ENCODE results near the gene TXNDC5. TPM values are rescaled to one million over a fixed set of nuclear protein-coding genes. Genes with fewer than 3 reads are reported as not detected.

Gene TXNDC5
- total and polyA plus RNA-seq, 2 experiments from 2014 or later: 42.9 to 210 TPM

DNA sequence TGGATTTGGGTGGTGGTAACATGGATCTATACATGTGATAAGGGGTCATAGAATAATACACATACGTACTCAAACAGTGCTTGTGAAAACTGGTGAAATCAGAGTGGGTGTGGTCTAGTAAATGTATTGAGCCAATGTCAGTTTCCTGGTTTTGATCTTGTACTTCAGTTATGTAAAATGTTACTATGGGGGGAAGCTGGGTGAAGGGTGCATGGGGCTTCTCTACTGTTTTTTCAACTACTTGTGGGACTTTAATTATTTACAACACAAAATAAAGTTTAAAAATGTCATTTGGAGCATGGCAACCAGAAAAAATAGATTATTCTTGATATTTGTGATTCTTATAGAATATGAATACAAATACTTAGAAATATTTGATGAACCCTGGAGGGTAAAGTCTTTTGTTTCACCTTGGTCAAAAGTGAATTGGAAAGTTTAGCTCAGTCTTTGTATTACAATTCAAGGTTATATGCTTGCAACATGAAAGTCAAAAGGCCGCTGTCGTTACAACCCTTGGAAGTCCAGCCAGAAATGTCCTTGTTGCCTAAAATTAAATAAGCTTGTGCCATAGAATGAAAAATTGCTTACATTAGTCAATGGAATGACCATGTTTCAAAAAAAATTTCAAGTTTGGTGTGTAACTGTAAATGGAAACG, 74.1 kb downstream of the TXNDC5 start (continued):
- TF ChIP-seq EZH2phosphoT487 (IDR thresholded peaks at IDR 0.05; ENCODE audit: unreplicated experiment): no peak
- no peak for TF ChIP-seq CREB1 (CRISPR knock-in tag; IDR thresholded peaks at IDR 0.05; ENCODE audit: low read depth)
- no peak for TF ChIP-seq NANOG (IDR thresholded peaks at IDR 0.05; ENCODE audit: borderline replicate concordance)

- H3F3A ChIP-seq (replicated peaks; ENCODE audit: low read depth): no peaks in the 10 kb centered on the region
- ATAC-seq: no peak
- H3K9me2 ChIP-seq (ENCODE audit: insufficient read depth): 0 out of 2 replicates have a peak, but pooled peaks cover 10% of the 10 kb centered on the region
- H3K4me1 ChIP-seq (ENCODE audit: insufficient read depth): peaks cover 5% of the 10 kb centered on the region; the same call in 1 of the 2 replicates
- no peak overlapping the region for H2AFZ ChIP-seq
- H4K20me1 ChIP-seq (replicated peaks; ENCODE audit: insufficient read depth): no peaks in the 10 kb centered on the region
- H3K27me3 ChIP-seq (ENCODE audit: insufficient read depth): no peaks in the 10 kb centered on the region
- no peaks in the 10 kb centered on the region for H3K36me3 ChIP-seq (ENCODE audit: insufficient read depth)
- Mint-ChIP-seq H3K9me3 (no peaks in the 10 kb centered on the region; the same call in 1 of the 3 replicates), H3K27ac (no peak overlapping the region), H3K4me3 (no peak overlapping the region), H3K36me3 (ENCODE audit: low read depth) (no peaks in the 10 kb centered on the region; the same call in 2 of the 3 replicates), H3K27me3 (ENCODE audit: insufficient read depth, low read depth, poor library complexity) (no peaks in the 10 kb centered on the region), H3K4me1 (peaks cover 5% of the 10 kb centered on the region; the same call in 2 of the 3 replicates)
- no peak overlapping the region for H3K4me3 ChIP-seq
- no peak overlapping the region for H3K27ac ChIP-seq (ENCODE audit: low read depth)
- DNase-seq (ENCODE audit: low spot score): no peak
- no peaks in the 10 kb centered on the region for H3K79me2 ChIP-seq (replicated peaks; ENCODE audit: insufficient read depth)
- no peak overlapping the region for H3K4me2 ChIP-seq
- TF ChIP-seq POLR2AphosphoS5 (IDR thresholded peaks at IDR 0.05; ENCODE audit: low read depth): no peak
- TF ChIP-seq ZNF331 (CRISPR knock-in tag; IDR thresholded peaks at IDR 0.05; ENCODE audit: low read depth): no peak
- TF ChIP-seq ZNF114 (CRISPR knock-in tag; IDR thresholded peaks at IDR 0.05): no peak
- TF ChIP-seq, protein P1, sequence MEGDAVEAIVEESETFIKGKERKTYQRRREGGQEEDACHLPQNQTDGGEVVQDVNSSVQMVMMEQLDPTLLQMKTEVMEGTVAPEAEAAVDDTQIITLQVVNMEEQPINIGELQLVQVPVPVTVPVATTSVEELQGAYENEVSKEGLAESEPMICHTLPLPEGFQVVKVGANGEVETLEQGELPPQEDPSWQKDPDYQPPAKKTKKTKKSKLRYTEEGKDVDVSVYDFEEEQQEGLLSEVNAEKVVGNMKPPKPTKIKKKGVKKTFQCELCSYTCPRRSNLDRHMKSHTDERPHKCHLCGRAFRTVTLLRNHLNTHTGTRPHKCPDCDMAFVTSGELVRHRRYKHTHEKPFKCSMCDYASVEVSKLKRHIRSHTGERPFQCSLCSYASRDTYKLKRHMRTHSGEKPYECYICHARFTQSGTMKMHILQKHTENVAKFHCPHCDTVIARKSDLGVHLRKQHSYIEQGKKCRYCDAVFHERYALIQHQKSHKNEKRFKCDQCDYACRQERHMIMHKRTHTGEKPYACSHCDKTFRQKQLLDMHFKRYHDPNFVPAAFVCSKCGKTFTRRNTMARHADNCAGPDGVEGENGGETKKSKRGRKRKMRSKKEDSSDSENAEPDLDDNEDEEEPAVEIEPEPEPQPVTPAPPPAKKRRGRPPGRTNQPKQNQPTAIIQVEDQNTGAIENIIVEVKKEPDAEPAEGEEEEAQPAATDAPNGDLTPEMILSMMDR (conservative IDR thresholded peaks at IDR 0.05; ENCODE audit: low read depth in 2 of 2): no peak
- TF ChIP-seq, protein P2, sequence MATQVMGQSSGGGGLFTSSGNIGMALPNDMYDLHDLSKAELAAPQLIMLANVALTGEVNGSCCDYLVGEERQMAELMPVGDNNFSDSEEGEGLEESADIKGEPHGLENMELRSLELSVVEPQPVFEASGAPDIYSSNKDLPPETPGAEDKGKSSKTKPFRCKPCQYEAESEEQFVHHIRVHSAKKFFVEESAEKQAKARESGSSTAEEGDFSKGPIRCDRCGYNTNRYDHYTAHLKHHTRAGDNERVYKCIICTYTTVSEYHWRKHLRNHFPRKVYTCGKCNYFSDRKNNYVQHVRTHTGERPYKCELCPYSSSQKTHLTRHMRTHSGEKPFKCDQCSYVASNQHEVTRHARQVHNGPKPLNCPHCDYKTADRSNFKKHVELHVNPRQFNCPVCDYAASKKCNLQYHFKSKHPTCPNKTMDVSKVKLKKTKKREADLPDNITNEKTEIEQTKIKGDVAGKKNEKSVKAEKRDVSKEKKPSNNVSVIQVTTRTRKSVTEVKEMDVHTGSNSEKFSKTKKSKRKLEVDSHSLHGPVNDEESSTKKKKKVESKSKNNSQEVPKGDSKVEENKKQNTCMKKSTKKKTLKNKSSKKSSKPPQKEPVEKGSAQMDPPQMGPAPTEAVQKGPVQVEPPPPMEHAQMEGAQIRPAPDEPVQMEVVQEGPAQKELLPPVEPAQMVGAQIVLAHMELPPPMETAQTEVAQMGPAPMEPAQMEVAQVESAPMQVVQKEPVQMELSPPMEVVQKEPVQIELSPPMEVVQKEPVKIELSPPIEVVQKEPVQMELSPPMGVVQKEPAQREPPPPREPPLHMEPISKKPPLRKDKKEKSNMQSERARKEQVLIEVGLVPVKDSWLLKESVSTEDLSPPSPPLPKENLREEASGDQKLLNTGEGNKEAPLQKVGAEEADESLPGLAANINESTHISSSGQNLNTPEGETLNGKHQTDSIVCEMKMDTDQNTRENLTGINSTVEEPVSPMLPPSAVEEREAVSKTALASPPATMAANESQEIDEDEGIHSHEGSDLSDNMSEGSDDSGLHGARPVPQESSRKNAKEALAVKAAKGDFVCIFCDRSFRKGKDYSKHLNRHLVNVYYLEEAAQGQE (IDR thresholded peaks at IDR 0.05; ENCODE audit: unreplicated experiment): no peak
- no peak for TF ChIP-seq CREB1 (CRISPR knock-in tag; IDR thresholded peaks at IDR 0.05; ENCODE audit: low read depth)
- no peak for TF ChIP-seq STAT1 (IDR thresholded peaks at IDR 0.05; ENCODE audit: unreplicated experiment)
- TF ChIP-seq ZNF462 (CRISPR knock-in tag; IDR thresholded peaks at IDR 0.05): no peak
- TF ChIP-seq EZH2phosphoT487 (IDR thresholded peaks at IDR 0.05; ENCODE audit: unreplicated experiment): no peak
- no peak for TF ChIP-seq ETS1 (IDR thresholded peaks at IDR 0.05)
- no peak for TF ChIP-seq NANOG (IDR thresholded peaks at IDR 0.05; ENCODE audit: borderline replicate concordance)
- no peak for TF ChIP-seq EZH2 (IDR thresholded peaks at IDR 0.05; ENCODE audit: low read depth, unreplicated experiment)
Measured at GRCh38 chr6:7833751-7834070, 76.9 kb downstream of the TXNDC5 start.

All from GM23338 (cell line).